Endodermal cell (in vitro differentiated cells): ENCODE data around the gene GPR141. TPM values are rescaled to one million over a fixed set of nuclear protein-coding genes. Genes with fewer than 3 reads are reported as not detected.

Experiments
- DNase-seq: peaks from one replicate; pipeline ENCODE4 v3.0.0-alpha.2; 2017
- H3K27ac ChIP-seq: 2 replicates; pipeline ENCODE4 v1.5.1; 2013; ENCODE audit warnings: mild to moderate bottlenecking, low read depth, low read length, moderate library complexity
- H3K27me3 ChIP-seq: 2 replicates; pipeline ENCODE4 v1.6.1; 2013; ENCODE audit warnings: mild to moderate bottlenecking, low read length, moderate library complexity; ENCODE audit not compliant: insufficient read depth, control insufficient read depth, poor library complexity, severe bottlenecking
- H3K36me3 ChIP-seq: 2 replicates; pipeline ENCODE4 v1.7.0; 2013; ENCODE audit warnings: mild to moderate bottlenecking, low read length, moderate library complexity; ENCODE audit not compliant: control insufficient read depth, insufficient read depth
- H3K4me1 ChIP-seq: one replicate; pipeline ENCODE4 v1.7.0; 2013; ENCODE audit warnings: low read length; ENCODE audit not compliant: control insufficient read depth, insufficient read depth
- H3K4me3 ChIP-seq: 2 replicates; pipeline ENCODE4 v1.5.1; 2013; ENCODE audit warnings: mild to moderate bottlenecking, low read length, moderate library complexity
- H3K9ac ChIP-seq: 2 replicates; pipeline ENCODE4 v1.6.1; 2013; ENCODE audit warnings: mild to moderate bottlenecking, low read length, moderate library complexity; ENCODE audit not compliant: poor library complexity, severe bottlenecking; ENCODE audit errors: extremely low read depth
- H3K9me3 ChIP-seq: 2 replicates; pipeline ENCODE4 v1.6.1; 2013; ENCODE audit warnings: mild to moderate bottlenecking, low read length, moderate library complexity; ENCODE audit not compliant: control insufficient read depth
- H3K27ac Mint-ChIP-seq: 2 replicates; pipeline ENCODE4 v1.8.0; 2020; ENCODE audit warnings: mixed read lengths
- H3K27me3 Mint-ChIP-seq: 2 replicates; pipeline ENCODE4 v1.8.0; 2021; ENCODE audit warnings: mild to moderate bottlenecking, mixed read lengths; ENCODE audit not compliant: insufficient read depth
- H3K36me3 Mint-ChIP-seq: 2 replicates; pipeline ENCODE4 v1.8.0; 2020; ENCODE audit warnings: low read depth, mixed read lengths
- H3K4me1 Mint-ChIP-seq: 2 replicates; pipeline ENCODE4 v1.8.0; 2020; ENCODE audit warnings: mixed read lengths
- H3K4me3 Mint-ChIP-seq: 2 replicates; pipeline ENCODE4 v1.8.0; 2020; ENCODE audit warnings: mild to moderate bottlenecking, moderate library complexity, mixed read lengths
- H3K9me3 Mint-ChIP-seq: 2 replicates; pipeline ENCODE4 v1.8.0; 2020; ENCODE audit warnings: mild to moderate bottlenecking, mixed read lengths
- CTCF ChIP-seq: fragments of 200-600 bp; sonication (generic); conservative IDR thresholded peaks from 2 replicates; pipeline ENCODE4 v1.5.0; 2021; ENCODE audit warnings: antibody characterized with exemption, mild to moderate bottlenecking
- WGBS, 2 experiments: methylation state at CpG; one replicate each; pipeline versions ENCODE4 v1.1.5 to v1.1.7; 2013; ENCODE audit warnings: missing lambda C conversion rate in 2 of 2, mixed read lengths in 1 of 2; ENCODE audit not compliant: insufficient coverage in 1 of 2, insufficient read length in 1 of 2; 5-methylcytosine and 5-hydroxymethylcytosine counted together
- long read RNA-seq, 4 experiments: library from polyadenylated mRNA in 2 of 4; library from RNA in 1 of 4; library from capped mRNA in 1 of 4; stranded (forward) in 3 of 4; unstranded in 1 of 4; transcript quantifications; one replicate each; pipeline ENCODE4 v2.0.0, GENCODE V29; 2020 to 2021; ENCODE audit warnings: inconsistent platforms in 1 of 4
- polyA plus RNA-seq, 2 experiments: library from polyadenylated mRNA; stranded (reverse); fragments of 50-300 nt; gene quantifications; one replicate each; pipeline ENCODE4 v1.2.3, GENCODE V29; 2013
- total RNA-seq, 2 donors: library from RNA; stranded (reverse); fragmentation: NEBNext Ultra II Directional in 1 of 2; extraction: Animal tissue kit (Norgen Biotek cat#: 25700) in 1 of 2; gene quantifications; 2 replicates in 1 of 2; 3 replicates in 1 of 2; pipeline ENCODE4 v1.2.1, GENCODE V29; 2021

Gene GPR141
- 1 to 10 TPM; 1.9 to 3.9 TPM for total RNA-seq
- polyA plus RNA-seq (2013, experiment 1 of 2): not detected
- not detected for polyA plus RNA-seq (2013, experiment 2 of 2)
- long read RNA-seq, experiment 1: 0 reads
- long read RNA-seq, experiment 2, partial matches to known transcripts: 0 of 1 reads
- long read RNA-seq, experiment 2, other reads (novel, unspliced or antisense): 1 of 1 reads
- long read RNA-seq, experiment 3, partial matches to known transcripts: 0 of 4 reads
- long read RNA-seq, experiment 3, other reads (novel, unspliced or antisense): 4 of 4 reads
- long read RNA-seq, experiment 4: 0 reads

- H3K4me1 Mint-ChIP-seq: peaks cover 6% of the 10 kb centered on the region
- H3K4me1 ChIP-seq: no peaks in the 10 kb centered on the region
- H3K4me3 Mint-ChIP-seq: no peak within 1 kb of the TSS
- no peak for TF ChIP-seq CTCF
- no peak within 1 kb of the TSS for H3K4me3 ChIP-seq
- no peaks in the 10 kb centered on the region for H3K27me3 Mint-ChIP-seq
- H3K9me3 Mint-ChIP-seq: no peaks in the 10 kb centered on the region
- H3K36me3 ChIP-seq: no peaks in the 10 kb centered on the region
- H3K36me3 Mint-ChIP-seq: no peaks in the 10 kb centered on the region
- no peak within 1 kb of the TSS for H3K9ac ChIP-seq
- no peak within 1 kb of the TSS for H3K27ac Mint-ChIP-seq
- no peak within 1 kb of the TSS for H3K27ac ChIP-seq
- DNase-seq: no peak
- WGBS, 2 experiments: 93% methylated on average over 2 of the region's 2 CpGs; no CpG with 5 or more reads in 1 of the 2 experiments
- no peaks in the 10 kb centered on the region for H3K27me3 ChIP-seq
- H3K9me3 ChIP-seq: no peaks in the 10 kb centered on the region
These were observed at the start of gene GPR141 for GRCh38 chr7:37683246-37684120. Gene GPR141 (plus strand): TSS chr7:37683766. CDS start chr7:37740394, 56,628 bp downstream.

GRCh38 chr7:37635346-37635745 lies 48.2 kb upstream of the GPR141 start:
- Mint-ChIP-seq H3K9me3 (peaks cover 18% of the 10 kb centered on the region), H3K27me3 (no peaks in the 10 kb centered on the region)

GRCh38 chr7:37642028-37642540 lies 41.5 kb upstream of the GPR141 start:
- H3K4me3 ChIP-seq: no peak overlapping the region
- 91% methylated on average over 4 to 6 of the region's 6 CpGs for WGBS, 2 experiments
- peak; percentile 68 for DNase-seq
- peaks cover 15% of the 10 kb centered on the region for H3K4me1 Mint-ChIP-seq
- no peak for TF ChIP-seq CTCF
- no peak overlapping the region for H3K9ac ChIP-seq
- no peaks in the 10 kb centered on the region for H3K27me3 Mint-ChIP-seq
- peaks cover 5% of the 10 kb centered on the region for H3K36me3 Mint-ChIP-seq
- peaks cover 8% of the 10 kb centered on the region for H3K9me3 Mint-ChIP-seq
- no peak overlapping the region for H3K27ac ChIP-seq
- H3K4me1 ChIP-seq: no peaks in the 10 kb centered on the region
- H3K4me3 Mint-ChIP-seq: no peak overlapping the region
- no peaks in the 10 kb centered on the region for H3K27me3 ChIP-seq
- no peaks in the 10 kb centered on the region for H3K36me3 ChIP-seq
- no peaks in the 10 kb centered on the region for H3K9me3 ChIP-seq
- H3K27ac Mint-ChIP-seq: no peak overlapping the region

More at GRCh38 chr7:37635346-37635745, 48.2 kb upstream of the GPR141 start:
- H3K36me3 ChIP-seq: no peaks in the 10 kb centered on the region
- H3K27ac ChIP-seq: no peak overlapping the region
- Mint-ChIP-seq H3K27ac (no peak overlapping the region), H3K36me3 (peaks cover 9% of the 10 kb centered on the region), H3K4me1 (peaks cover 3% of the 10 kb centered on the region), H3K4me3 (no peak overlapping the region)
- no peaks in the 10 kb centered on the region for H3K4me1 ChIP-seq
- H3K4me3 ChIP-seq: no peak overlapping the region
- DNase-seq: no peak
- H3K9me3 ChIP-seq: peaks cover 8% of the 10 kb centered on the region
- TF ChIP-seq CTCF: no peak
- no peak overlapping the region for H3K9ac ChIP-seq
- H3K27me3 ChIP-seq: no peaks in the 10 kb centered on the region
